Fibroblast of villous mesenchyme (primary cell): Measurements from ENCODE around the gene MEMO1. TPM values are rescaled to one million over a fixed set of nuclear protein-coding genes. Genes with fewer than 3 reads are reported as not detected.

Source experiments
- DNase-seq: peaks from one replicate; pipeline ENCODE4 v3.0.0-alpha.2; 2010; ENCODE audit warnings: low read depth
- H3K4me3 ChIP-seq: 2 replicates; pipeline ENCODE4 v1.5.1; 2011; ENCODE audit warnings: low read depth, mild to moderate bottlenecking, low read length
- CTCF ChIP-seq: IDR thresholded peaks from 2 replicates; pipeline ENCODE4 v1.5.1; 2012; ENCODE audit warnings: low read depth, mild to moderate bottlenecking, low read length; ENCODE audit not compliant: insufficient read depth
- total RNA-seq: library from RNA; depleted of rRNA; stranded (reverse); fragments of >200 nt; gene quantifications from 2 replicates; pipeline ENCODE4 v1.2.3, GENCODE V29; 2012

MEMO1 gene
- total RNA-seq, 1 donor, result 47.1 TPM

GRCh38 chr2:31835450-31835849 lies 175.4 kb downstream of the MEMO1 start:
- DNase-seq, result no peak
- H3K4me3 ChIP-seq, result no peak overlapping the region
- no peak for TF ChIP-seq CTCF

- TF ChIP-seq CTCF, result no peak
- H3K4me3 ChIP-seq, result no peak overlapping the region
- DNase-seq, result no peak
Measured at GRCh38 chr2:31832363-31832762, 178.4 kb downstream of the MEMO1 start.

DNA sequence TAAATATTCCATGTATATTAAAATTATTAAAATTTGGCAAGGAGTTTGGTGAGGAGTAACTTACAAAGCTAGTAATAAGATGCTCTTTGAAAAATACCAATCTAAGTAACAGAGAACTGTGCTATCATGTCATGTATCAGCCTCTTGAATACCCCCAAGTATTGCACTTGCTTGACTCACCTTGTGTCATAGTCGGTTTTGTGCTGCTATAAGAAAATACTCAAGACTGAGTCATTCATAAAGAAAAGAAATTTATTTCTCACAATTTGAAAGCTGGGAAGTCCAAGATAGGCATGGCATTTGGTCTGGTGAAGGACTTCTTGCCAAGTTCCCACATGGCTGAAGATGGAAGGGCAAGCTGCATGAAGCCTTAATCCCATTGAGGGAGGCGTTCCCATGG lies 179.2 kb downstream of the MEMO1 start:
- DNase-seq, result no peak
- no peak for TF ChIP-seq CTCF
- H3K4me3 ChIP-seq, result no peak overlapping the region

DNA sequence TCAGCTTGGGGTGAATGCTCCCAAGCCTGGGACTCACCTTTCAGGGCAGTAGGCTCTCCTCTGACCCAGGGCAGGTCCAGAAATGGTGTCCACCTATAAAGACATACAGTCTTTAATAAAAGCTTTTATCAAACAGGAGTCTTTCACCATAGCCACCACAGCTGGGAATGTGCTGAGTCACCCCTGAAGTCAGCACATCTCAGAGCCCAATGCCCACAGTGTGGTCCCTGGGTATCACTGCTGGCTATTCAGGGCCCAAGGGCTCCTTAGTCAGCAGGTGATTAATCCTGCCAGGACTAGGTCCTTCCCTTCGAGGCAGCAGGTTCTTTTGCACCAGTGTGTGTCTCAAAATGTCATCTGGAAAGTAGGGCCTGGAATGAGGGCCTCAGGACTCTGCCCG lies 181.9 kb downstream of the MEMO1 start:
- no peak for TF ChIP-seq CTCF
- no peak for DNase-seq
- H3K4me3 ChIP-seq, result no peak overlapping the region

DNA sequence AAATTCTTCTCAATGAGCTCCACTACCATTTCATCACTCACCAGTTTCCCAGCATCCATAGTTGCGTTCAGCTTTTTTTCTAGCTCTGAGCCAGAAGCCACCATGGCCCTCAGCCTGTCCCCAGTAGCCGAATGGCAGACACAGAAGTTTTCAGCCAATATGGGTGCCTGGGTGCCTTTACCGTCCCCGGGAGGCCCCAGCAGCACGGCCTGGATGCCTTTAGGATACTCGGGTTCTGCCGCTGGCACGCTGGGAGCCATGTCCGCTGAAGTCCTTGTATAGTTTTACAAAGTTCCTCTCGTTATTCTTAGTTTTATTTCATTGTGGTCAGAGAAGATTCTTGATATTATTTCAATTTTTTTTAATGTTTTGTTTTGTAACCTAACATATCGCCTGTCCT lies 187.2 kb downstream of the MEMO1 start:
- H3K4me3 ChIP-seq, result no peak overlapping the region
- no peak for TF ChIP-seq CTCF
- DNase-seq, result no peak

DNA sequence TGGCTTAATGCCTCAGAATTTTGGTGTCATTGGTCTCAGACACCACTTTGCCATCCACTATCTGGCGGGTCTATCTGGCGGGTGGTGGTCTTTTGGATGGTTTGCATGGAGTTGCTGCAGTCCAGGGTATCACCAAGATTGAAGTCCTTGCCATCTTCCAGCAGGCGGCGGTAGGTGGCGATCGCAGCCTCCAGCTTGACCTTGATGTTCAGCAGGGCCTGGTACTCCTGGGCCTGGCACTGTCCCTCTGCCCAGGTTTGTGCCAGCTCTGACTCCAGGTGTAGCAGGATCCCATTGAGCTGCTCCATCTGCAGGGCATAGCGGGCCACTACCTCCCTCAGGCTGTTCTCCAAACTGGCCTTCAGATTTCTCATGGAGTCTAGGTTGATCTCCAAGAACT lies 188.2 kb downstream of the MEMO1 start:
- TF ChIP-seq CTCF, result no peak

More for the DNA sequence above, 188.2 kb downstream of the MEMO1 start:
- no peak for DNase-seq
- H3K4me3 ChIP-seq, result no peak overlapping the region

Other genes starting within 250 kb of the MEMO1 start
- gene DPY30, start 28.8 kb upstream of the MEMO1 start, total RNA-seq, result 43.8 and 63.9 TPM in 2 replicates
- 20.6 and 31.5 TPM in 2 replicates for gene SPAST, start 52.5 kb upstream of the MEMO1 start, total RNA-seq
- 27.1 and 48.8 TPM in 2 replicates for gene SLC30A6, start 154.9 kb upstream of the MEMO1 start, total RNA-seq